SU-DHL-6 (cell line): ENCODE results near the gene RPL13A.

Experiments
- H2AFZ ChIP-seq: fragments of 200-600 bp; sonication (generic); 2 replicates; pipeline ENCODE4 v1.6.1; 2014; ENCODE audit warnings: low read depth, mild to moderate bottlenecking, moderate library complexity, mixed read lengths, antibody characterized with exemption, low read length; ENCODE audit not compliant: severe bottlenecking
- H3F3A ChIP-seq: fragments of 200-600 bp; shearing (Covaris generic); 2 replicates; pipeline ENCODE4 v1.6.0; 2016; ENCODE audit warnings: antibody characterized with exemption, mild to moderate bottlenecking; ENCODE audit not compliant: insufficient read depth
- H3K27ac ChIP-seq: fragments of 200-600 bp; sonication (generic); 2 replicates; pipeline ENCODE4 v1.5.1; 2016; ENCODE audit warnings: low read depth, mild to moderate bottlenecking, low read length, moderate library complexity, mixed read lengths
- H3K27me3 ChIP-seq: fragments of 200-600 bp; sonication (generic), shearing (Covaris generic); 2 replicates; pipeline ENCODE4 v1.6.0; 2014; ENCODE audit warnings: mild to moderate bottlenecking, low read length
- H3K36me3 ChIP-seq: fragments of 200-600 bp; sonication (generic); 2 replicates; pipeline ENCODE4 v1.6.1; 2014; ENCODE audit warnings: mild to moderate bottlenecking, low read length, mixed read lengths
- H3K4me2 ChIP-seq: fragments of 300-600, 200-600 bp; shearing (Covaris generic), sonication (generic); 2 replicates; pipeline ENCODE4 v1.6.0; 2014; ENCODE audit warnings: low read length, low read depth, mild to moderate bottlenecking; ENCODE audit not compliant: poor library complexity, severe bottlenecking
- H3K4me3 ChIP-seq: fragments of 200-600 bp; sonication (generic); 2 replicates; pipeline ENCODE4 v1.5.1; 2014; ENCODE audit warnings: antibody characterized with exemption, low read length, mild to moderate bottlenecking, mixed read lengths; ENCODE audit not compliant: insufficient read depth, poor library complexity, severe bottlenecking
- H3K79me2 ChIP-seq: fragments of 200-600 bp; sonication (generic); 2 replicates; pipeline ENCODE4 v1.6.1; 2014; ENCODE audit warnings: mild to moderate bottlenecking, low read length, moderate library complexity; ENCODE audit not compliant: insufficient read depth
- H3K9ac ChIP-seq: fragments of 200-600 bp; sonication (generic); 2 replicates; pipeline ENCODE4 v1.7.0; 2014; ENCODE audit warnings: mild to moderate bottlenecking, low read length
- H3K9me2 ChIP-seq: fragments of 200-600 bp; sonication (generic); replicated peaks from 2 replicates; pipeline ENCODE4 v1.6.1; 2014; ENCODE audit warnings: low read length; ENCODE audit not compliant: insufficient read depth
- H3K9me3 ChIP-seq: fragments of 200-600 bp; sonication (generic); 2 replicates; pipeline ENCODE4 v1.6.1; 2014; ENCODE audit warnings: low read length, mixed read lengths; ENCODE audit not compliant: insufficient read depth
- H4K20me1 ChIP-seq: fragments of 200-600 bp; sonication (generic); 2 replicates; pipeline ENCODE4 v1.6.1; 2014; ENCODE audit warnings: low read depth, mild to moderate bottlenecking, antibody characterized with exemption, low read length, moderate library complexity, mixed read lengths
- EZH2phosphoT487 ChIP-seq: fragments of 200-600 bp; sonication (generic), shearing (Covaris generic); conservative IDR thresholded peaks from 2 replicates; pipeline ENCODE4 v1.6.1; 2018; ENCODE audit warnings: mild to moderate bottlenecking, antibody characterized with exemption, low read length, moderate library complexity, mixed read lengths
- TF ChIP-seq, protein P1 (sequence below): fragments of 200-600 bp; sonication (generic); IDR thresholded peaks from one replicate; pipeline ENCODE4 v1.5.1; 2017; ENCODE audit warnings: antibody characterized with exemption, mild to moderate bottlenecking, low read length, moderate library complexity; ENCODE audit not compliant: insufficient read depth, poor library complexity, severe bottlenecking

RPL13A gene

DNA sequence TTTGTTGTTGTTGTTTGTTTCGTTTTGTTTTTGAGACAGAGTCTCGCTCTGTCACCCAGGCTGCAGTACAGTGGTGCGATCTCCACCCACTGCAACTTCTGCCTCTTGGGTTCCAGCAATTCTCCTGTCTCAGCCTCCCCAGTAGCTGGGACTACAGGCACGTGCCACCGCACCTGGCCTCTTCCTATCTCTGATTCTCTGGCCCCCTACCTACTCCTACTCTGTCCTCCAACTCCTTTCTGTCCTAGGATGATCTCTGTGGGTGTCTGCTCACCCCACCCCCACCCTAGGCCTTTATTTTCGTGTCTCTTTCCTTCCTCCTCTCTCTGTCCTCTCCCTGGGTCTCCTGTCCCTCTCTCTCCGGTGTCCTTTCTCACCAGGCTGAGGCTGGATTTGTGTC lies 37.0 kb upstream of the RPL13A start:
- TF ChIP-seq, protein P1, sequence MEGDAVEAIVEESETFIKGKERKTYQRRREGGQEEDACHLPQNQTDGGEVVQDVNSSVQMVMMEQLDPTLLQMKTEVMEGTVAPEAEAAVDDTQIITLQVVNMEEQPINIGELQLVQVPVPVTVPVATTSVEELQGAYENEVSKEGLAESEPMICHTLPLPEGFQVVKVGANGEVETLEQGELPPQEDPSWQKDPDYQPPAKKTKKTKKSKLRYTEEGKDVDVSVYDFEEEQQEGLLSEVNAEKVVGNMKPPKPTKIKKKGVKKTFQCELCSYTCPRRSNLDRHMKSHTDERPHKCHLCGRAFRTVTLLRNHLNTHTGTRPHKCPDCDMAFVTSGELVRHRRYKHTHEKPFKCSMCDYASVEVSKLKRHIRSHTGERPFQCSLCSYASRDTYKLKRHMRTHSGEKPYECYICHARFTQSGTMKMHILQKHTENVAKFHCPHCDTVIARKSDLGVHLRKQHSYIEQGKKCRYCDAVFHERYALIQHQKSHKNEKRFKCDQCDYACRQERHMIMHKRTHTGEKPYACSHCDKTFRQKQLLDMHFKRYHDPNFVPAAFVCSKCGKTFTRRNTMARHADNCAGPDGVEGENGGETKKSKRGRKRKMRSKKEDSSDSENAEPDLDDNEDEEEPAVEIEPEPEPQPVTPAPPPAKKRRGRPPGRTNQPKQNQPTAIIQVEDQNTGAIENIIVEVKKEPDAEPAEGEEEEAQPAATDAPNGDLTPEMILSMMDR: no peak
- no peak for TF ChIP-seq EZH2phosphoT487
- H3K9me2 ChIP-seq: no peaks in the 10 kb centered on the region
- peak overlapping the region; percentile 85 for H3K4me2 ChIP-seq
- peaks cover 30% of the 10 kb centered on the region for H3K79me2 ChIP-seq
- no peaks in the 10 kb centered on the region for H3K9me3 ChIP-seq
- H3K27me3 ChIP-seq: no peaks in the 10 kb centered on the region
- H3K4me3 ChIP-seq: peak overlapping the region; percentile 99
- 0 out of 2 replicates have a peak overlapping the region, but pooled peaks have one; percentile 17 for H3K27ac ChIP-seq
- H3K9ac ChIP-seq: peak overlapping the region; percentile 98
- H3F3A ChIP-seq: peaks cover 15% of the 10 kb centered on the region
- no peaks in the 10 kb centered on the region for H3K36me3 ChIP-seq
- H4K20me1 ChIP-seq: no peaks in the 10 kb centered on the region
- H2AFZ ChIP-seq: no peak overlapping the region

DNA sequence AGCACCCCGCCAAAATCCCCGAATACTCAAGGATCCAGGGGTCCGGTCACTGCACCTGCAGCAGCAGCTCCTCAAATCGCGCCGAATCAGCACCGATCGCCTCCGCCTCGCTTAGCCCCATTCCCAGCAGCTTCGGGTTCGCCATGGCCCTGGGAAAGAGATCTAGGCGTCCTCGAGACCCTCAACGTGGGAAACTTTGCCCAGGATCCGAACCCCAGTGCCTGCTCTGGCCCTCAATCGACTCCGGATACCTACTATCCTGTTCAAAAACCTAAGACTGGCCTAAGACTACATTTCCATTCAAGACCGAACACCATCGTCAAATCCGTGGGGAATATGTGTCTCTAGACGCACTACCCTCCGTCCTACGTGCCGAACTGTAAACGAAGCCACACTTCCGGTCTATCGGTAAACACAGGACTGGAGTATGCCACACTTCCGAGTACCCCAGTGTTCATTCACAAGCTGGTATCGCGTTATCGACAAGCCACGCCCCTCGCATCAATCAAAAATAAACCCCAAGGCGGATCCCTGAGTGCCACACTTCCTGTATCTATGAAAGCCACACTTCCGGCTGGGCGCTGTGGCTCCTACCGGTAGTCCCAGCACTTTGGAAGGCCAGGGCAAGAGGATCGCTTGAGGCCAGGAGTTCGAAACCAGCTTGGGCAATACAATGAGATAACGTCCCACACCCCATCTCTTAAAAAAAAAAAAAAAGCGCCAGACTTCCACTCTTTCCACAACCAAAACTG lies 35.8 kb upstream of the RPL13A start, which contains the start of gene PIH1D1:
Gene PIH1D1, minus strand, starts transcription at position 385 of the 752 bp plus-strand sequence. Its CDS starts 240 bp downstream, at position 145.
- Histone ChIP-seq H3K79me2 (peaks cover 36% of the 10 kb centered on the region), H2AFZ (peak within 1 kb of the TSS; percentile 45)

DNA sequence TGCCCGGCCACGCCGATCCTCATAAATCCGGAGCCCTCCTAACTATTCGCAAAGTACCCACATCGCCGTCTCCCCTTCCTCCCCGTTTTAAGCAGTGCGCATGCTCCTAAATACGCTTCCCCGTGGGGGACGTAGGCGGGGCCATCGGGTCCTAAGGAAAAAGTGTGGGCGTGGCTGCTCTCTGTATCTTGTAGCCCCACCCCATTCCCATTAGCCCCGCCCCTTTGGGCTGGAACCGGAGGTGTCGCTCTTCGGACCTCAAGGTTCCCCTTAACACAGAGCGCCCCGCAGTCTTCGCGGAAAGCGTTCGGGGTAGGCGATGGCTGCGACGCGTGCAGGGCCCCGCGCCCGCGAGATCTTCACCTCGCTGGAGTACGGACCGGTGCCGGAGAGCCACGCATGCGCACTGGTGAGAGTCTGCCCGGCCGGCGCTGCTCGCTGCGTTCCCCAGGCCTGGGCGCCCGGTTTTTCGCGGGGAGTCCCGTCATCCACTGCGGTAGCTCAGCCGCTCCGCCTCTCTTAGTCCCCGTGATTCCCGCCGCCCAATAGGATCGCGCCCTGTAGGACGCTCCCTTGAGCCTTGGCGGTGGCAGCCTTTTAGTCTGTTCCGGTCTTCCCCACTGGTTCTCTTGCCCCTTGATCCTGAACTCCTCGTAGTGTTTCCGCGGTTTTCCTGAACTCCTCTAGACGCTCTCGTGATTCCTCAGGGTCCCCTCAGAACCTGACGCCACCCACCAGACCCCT lies 34.2 kb upstream of the RPL13A start, which contains the start of gene ALDH16A1:
Gene ALDH16A1, plus strand, starts transcription at position 213 of the 744 bp plus-strand sequence. Its CDS starts 107 bp downstream, at position 320.
- no peaks in the 10 kb centered on the region for H3K27me3 ChIP-seq
- H3K27ac ChIP-seq: peak within 1 kb of the TSS; percentile 93
- no peak for TF ChIP-seq EZH2phosphoT487
- TF ChIP-seq, protein P1: no peak
- H4K20me1 ChIP-seq: no peaks in the 10 kb centered on the region
- H3K9me2 ChIP-seq: no peaks in the 10 kb centered on the region
- H3K9ac ChIP-seq: peak within 1 kb of the TSS; percentile 98
- H3K4me2 ChIP-seq: peak within 1 kb of the TSS; percentile 99
- peak within 1 kb of the TSS; percentile 99 for H3K4me3 ChIP-seq
- H3F3A ChIP-seq: peaks cover 21% of the 10 kb centered on the region
- peak within 1 kb of the TSS; percentile 8 for H2AFZ ChIP-seq
- no peaks in the 10 kb centered on the region for H3K36me3 ChIP-seq
- H3K9me3 ChIP-seq: no peaks in the 10 kb centered on the region
- H3K79me2 ChIP-seq: peaks cover 36% of the 10 kb centered on the region

More for the DNA sequence above, 35.8 kb upstream of the RPL13A start, which contains the start of gene PIH1D1:
- Histone ChIP-seq H4K20me1 (no peaks in the 10 kb centered on the region), H3F3A (peaks cover 21% of the 10 kb centered on the region), H3K9ac (peak within 1 kb of the TSS; percentile 98), H3K27me3 (no peaks in the 10 kb centered on the region), H3K27ac (peak within 1 kb of the TSS; percentile 93), H3K9me2 (no peaks in the 10 kb centered on the region), H3K4me3 (peak within 1 kb of the TSS; percentile 99), H3K9me3 (no peaks in the 10 kb centered on the region), H3K4me2 (peak within 1 kb of the TSS; percentile 99), H3K36me3 (no peaks in the 10 kb centered on the region)
- no peak for TF ChIP-seq EZH2phosphoT487
- TF ChIP-seq, protein P1: no peak
